ENCODE data around the gene SIPA1L3. TPM values are rescaled to one million over a fixed set of nuclear protein-coding genes. Genes with fewer than 3 reads are reported as not detected.
"Not testable (repeated sequence)": the region's sequence is repeated elsewhere in the genome, so short reads cannot be mapped to it uniquely, and the experiment has no call there.

The SIPA1L3 gene
- total and polyA plus RNA-seq, 4 donors: 9.6 to 50.5 (median 27.6) TPM

GRCh38 chr19:38025909-38026307 lies 118.9 kb downstream of the SIPA1L3 start:
- ATAC-seq (ENCODE audit: insufficient read depth, low FRiP score) (no peak), DNase-seq (no peak)
- H3K9me3 ChIP-seq (ENCODE audit: control insufficient read depth in 4 of 4, insufficient read depth in 3 of 4, low read length in 3 of 4): no peaks in the 10 kb centered on the region
- no peaks in the 10 kb centered on the region for H3K27me3 ChIP-seq (ENCODE audit: control insufficient read depth in 3 of 3, insufficient read depth in 3 of 3, low read length in 2 of 3)
- H3K4me3 ChIP-seq: no peak overlapping the region
- H3K36me3 ChIP-seq (ENCODE audit: control insufficient read depth in 4 of 4, insufficient read depth in 4 of 4, low read length in 4 of 4): peaks cover 0 to 7% (median 2%) of the 10 kb centered on the region in 4 donors
- no peak for TF ChIP-seq CTCF (IDR thresholded peaks at IDR 0.05; ENCODE audit: control extremely low read depth, extremely low read depth)
- 44 to 62% methylated on average over 2 of the region's 2 CpGs for WGBS, 2 donors
- peaks cover 0 to 15% (median 4%) of the 10 kb centered on the region in 5 donors for H3K4me1 ChIP-seq (ENCODE audit: control insufficient read depth in 5 of 5, insufficient read depth in 5 of 5, low read length in 5 of 5)
- H3K27ac ChIP-seq (ENCODE audit: low read depth in 1 of 2, low read length in 1 of 2): no peak overlapping the region
- H3K9ac ChIP-seq (ENCODE audit: insufficient read depth in 1 of 2, low read length in 2 of 2): no peak overlapping the region

GRCh38 chr19:38028913-38029510 lies 122.0 kb downstream of the SIPA1L3 start:
- 46 to 68% methylated on average over 6 of the region's 6 CpGs for WGBS, 2 donors
- TF ChIP-seq CTCF (IDR thresholded peaks at IDR 0.05; ENCODE audit: control extremely low read depth, extremely low read depth): no peak
- Histone ChIP-seq H3K9ac (ENCODE audit: insufficient read depth in 1 of 2, low read length in 2 of 2) (no peak overlapping the region), H3K27me3 (ENCODE audit: control insufficient read depth in 3 of 3, insufficient read depth in 3 of 3, low read length in 2 of 3) (no peaks in the 10 kb centered on the region), H3K4me1 (ENCODE audit: control insufficient read depth in 5 of 5, insufficient read depth in 5 of 5, low read length in 5 of 5) (peaks cover 0 to 10% (median 6%) of the 10 kb centered on the region in 5 donors), H3K27ac (ENCODE audit: low read depth in 1 of 2, low read length in 1 of 2) (no peak overlapping the region), H3K36me3 (ENCODE audit: control insufficient read depth in 4 of 4, insufficient read depth in 4 of 4, low read length in 4 of 4) (peaks cover 0 to 12% (median 5%) of the 10 kb centered on the region in 4 donors), H3K9me3 (ENCODE audit: control insufficient read depth in 4 of 4, insufficient read depth in 3 of 4, low read length in 3 of 4) (no peaks in the 10 kb centered on the region), H3K4me3 (no peak overlapping the region)
- DNase-seq (no peak), ATAC-seq (ENCODE audit: insufficient read depth, low FRiP score) (no peak)

GRCh38 chr19:38030001-38030400 lies 123.0 kb downstream of the SIPA1L3 start:
- not testable (repeated sequence) for H3K4me3 ChIP-seq; H3K27me3 ChIP-seq (ENCODE audit: control insufficient read depth in 3 of 3, insufficient read depth in 3 of 3, low read length in 2 of 3); H3K9me3 ChIP-seq (ENCODE audit: control insufficient read depth in 4 of 4, insufficient read depth in 3 of 4, low read length in 3 of 4); H3K27ac ChIP-seq (ENCODE audit: low read depth in 1 of 2, low read length in 1 of 2); H3K9ac ChIP-seq (ENCODE audit: insufficient read depth in 1 of 2, low read length in 2 of 2); ATAC-seq (ENCODE audit: insufficient read depth, low FRiP score); DNase-seq
- Histone ChIP-seq H3K4me1 (ENCODE audit: control insufficient read depth in 5 of 5, insufficient read depth in 5 of 5, low read length in 5 of 5) (peaks cover 0 to 13% (median 0%) of the 10 kb centered on the region in 5 donors), H3K36me3 (ENCODE audit: control insufficient read depth in 4 of 4, insufficient read depth in 4 of 4, low read length in 4 of 4) (peaks cover 0 to 12% (median 5%) of the 10 kb centered on the region in 4 donors)
- WGBS, 2 donors: 97% methylated on average over 8 of the region's 8 CpGs

- no peaks in the 10 kb centered on the region for H3K27me3 ChIP-seq (ENCODE audit: control insufficient read depth in 3 of 3, insufficient read depth in 3 of 3, low read length in 2 of 3)
- no peak overlapping the region for H3K4me3 ChIP-seq
- H3K27ac ChIP-seq (ENCODE audit: low read depth in 1 of 2, low read length in 1 of 2): no peak overlapping the region
- H3K9ac ChIP-seq (ENCODE audit: insufficient read depth in 1 of 2, low read length in 2 of 2): no peak overlapping the region
- peaks cover 0 to 12% (median 5%) of the 10 kb centered on the region in 4 donors for H3K36me3 ChIP-seq (ENCODE audit: control insufficient read depth in 4 of 4, insufficient read depth in 4 of 4, low read length in 4 of 4)
- DNase-seq: no peak
- no peak for TF ChIP-seq CTCF (IDR thresholded peaks at IDR 0.05; ENCODE audit: control extremely low read depth, extremely low read depth)
- no peak for ATAC-seq (ENCODE audit: insufficient read depth, low FRiP score)
- 81 to 83% methylated on average over 9 of the region's 9 CpGs for WGBS, 2 donors
- H3K4me1 ChIP-seq (ENCODE audit: control insufficient read depth in 5 of 5, insufficient read depth in 5 of 5, low read length in 5 of 5): peaks cover 0 to 13% (median under 1%) of the 10 kb centered on the region in 5 donors
- no peaks in the 10 kb centered on the region for H3K9me3 ChIP-seq (ENCODE audit: control insufficient read depth in 4 of 4, insufficient read depth in 3 of 4, low read length in 3 of 4)
These were observed 123.8 kb downstream of the SIPA1L3 start for GRCh38 chr19:38030686-38031422.

Data from lung (tissue), 12 donors.